Type B pancreatic cell (in vitro differentiated cells): Measurements from ENCODE around the gene KLHL11. TPM values are rescaled to one million over a fixed set of nuclear protein-coding genes. Genes with fewer than 3 reads are reported as not detected.

Source experiments
- DNase-seq: peaks from one replicate; pipeline ENCODE4 v3.0.0; 2021; ENCODE audit warnings: mixed read lengths; ENCODE audit not compliant: unreplicated experiment; ENCODE audit errors: extremely low spot score
- H3K27ac Mint-ChIP-seq: 2 replicates; pipeline ENCODE4 v1.8.0; 2021; ENCODE audit warnings: mild to moderate bottlenecking, mixed read lengths
- H3K27me3 Mint-ChIP-seq: 2 replicates; pipeline ENCODE4 v1.8.0; 2021; ENCODE audit warnings: mixed read lengths
- H3K36me3 Mint-ChIP-seq: 2 replicates; pipeline ENCODE4 v1.8.0; 2021; ENCODE audit warnings: mixed read lengths
- H3K4me1 Mint-ChIP-seq: one replicate; pipeline ENCODE4 v1.8.0; 2021; ENCODE audit warnings: mixed read lengths; ENCODE audit not compliant: unreplicated experiment
- H3K4me3 Mint-ChIP-seq: 2 replicates; pipeline ENCODE4 v1.8.0; 2021; ENCODE audit warnings: mild to moderate bottlenecking, mixed read lengths
- H3K9me3 Mint-ChIP-seq: 2 replicates; pipeline ENCODE4 v1.8.0; 2021; ENCODE audit warnings: mixed read lengths
- total RNA-seq: library from RNA; stranded (reverse); gene quantifications from 2 replicates; pipeline ENCODE4 v1.2.1, GENCODE V29; 2021; ENCODE audit warnings: low replicate concordance
- TF ChIP-seq, protein P1 (sequence below): fragments of 200-600 bp; sonication (generic); conservative IDR thresholded peaks from 2 replicates; pipeline ENCODE4 v1.5.0; 2021; ENCODE audit warnings: antibody characterized with exemption, mild to moderate bottlenecking

Gene KLHL11
- total RNA-seq, 1 donor from 2014 or later: 20.6 TPM

DNA sequence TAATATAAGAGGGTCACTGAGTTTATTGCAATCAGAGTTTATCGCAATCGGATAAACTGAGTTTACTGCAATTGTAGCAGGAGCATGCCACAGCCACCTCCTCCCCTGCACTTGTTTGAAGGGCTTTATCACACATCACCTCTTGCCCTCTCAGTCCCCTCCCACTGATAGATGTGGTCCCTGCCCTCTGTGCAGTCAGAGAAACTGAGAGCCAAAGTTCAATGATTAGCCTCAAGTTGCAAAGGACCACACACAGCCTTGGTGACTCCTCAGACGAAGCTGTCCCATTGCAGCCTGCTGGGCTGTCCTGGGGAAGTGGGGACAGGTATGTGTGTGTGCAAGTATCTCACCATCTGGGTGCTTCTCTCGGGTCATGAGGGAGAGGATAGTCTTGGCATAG is 39.9 kb upstream of the KLHL11 start:
- H3K4me1 Mint-ChIP-seq: peaks cover 4% of the 10 kb centered on the region

GRCh38 chr17:41904242-41904841 is 39.1 kb upstream of the KLHL11 start:
- DNase-seq: no peak
- H3K9me3 Mint-ChIP-seq: no peaks in the 10 kb centered on the region
- peaks cover 32% of the 10 kb centered on the region for H3K36me3 Mint-ChIP-seq
- H3K4me1 Mint-ChIP-seq: peaks cover 4% of the 10 kb centered on the region
- H3K4me3 Mint-ChIP-seq: no peak overlapping the region
- TF ChIP-seq, protein P1, sequence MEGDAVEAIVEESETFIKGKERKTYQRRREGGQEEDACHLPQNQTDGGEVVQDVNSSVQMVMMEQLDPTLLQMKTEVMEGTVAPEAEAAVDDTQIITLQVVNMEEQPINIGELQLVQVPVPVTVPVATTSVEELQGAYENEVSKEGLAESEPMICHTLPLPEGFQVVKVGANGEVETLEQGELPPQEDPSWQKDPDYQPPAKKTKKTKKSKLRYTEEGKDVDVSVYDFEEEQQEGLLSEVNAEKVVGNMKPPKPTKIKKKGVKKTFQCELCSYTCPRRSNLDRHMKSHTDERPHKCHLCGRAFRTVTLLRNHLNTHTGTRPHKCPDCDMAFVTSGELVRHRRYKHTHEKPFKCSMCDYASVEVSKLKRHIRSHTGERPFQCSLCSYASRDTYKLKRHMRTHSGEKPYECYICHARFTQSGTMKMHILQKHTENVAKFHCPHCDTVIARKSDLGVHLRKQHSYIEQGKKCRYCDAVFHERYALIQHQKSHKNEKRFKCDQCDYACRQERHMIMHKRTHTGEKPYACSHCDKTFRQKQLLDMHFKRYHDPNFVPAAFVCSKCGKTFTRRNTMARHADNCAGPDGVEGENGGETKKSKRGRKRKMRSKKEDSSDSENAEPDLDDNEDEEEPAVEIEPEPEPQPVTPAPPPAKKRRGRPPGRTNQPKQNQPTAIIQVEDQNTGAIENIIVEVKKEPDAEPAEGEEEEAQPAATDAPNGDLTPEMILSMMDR: no peak
- H3K27me3 Mint-ChIP-seq: no peaks in the 10 kb centered on the region
- H3K27ac Mint-ChIP-seq: no peak overlapping the region

More for the DNA sequence above, 39.9 kb upstream of the KLHL11 start:
- no peak overlapping the region for H3K27ac Mint-ChIP-seq
- TF ChIP-seq, protein P1: no peak
- DNase-seq: no peak
- H3K9me3 Mint-ChIP-seq: no peaks in the 10 kb centered on the region
- no peak overlapping the region for H3K4me3 Mint-ChIP-seq
- peaks cover 31% of the 10 kb centered on the region for H3K36me3 Mint-ChIP-seq
- H3K27me3 Mint-ChIP-seq: no peaks in the 10 kb centered on the region

GRCh38 chr17:41901646-41902045 is 36.4 kb upstream of the KLHL11 start:
- DNase-seq: no peak
- H3K27me3 Mint-ChIP-seq: no peaks in the 10 kb centered on the region
- no peak overlapping the region for H3K27ac Mint-ChIP-seq
- no peak overlapping the region for H3K4me3 Mint-ChIP-seq
- TF ChIP-seq, protein P1: no peak
- peaks cover 26% of the 10 kb centered on the region for H3K36me3 Mint-ChIP-seq
- peaks cover under 1% of the 10 kb centered on the region for H3K4me1 Mint-ChIP-seq
- H3K9me3 Mint-ChIP-seq: no peaks in the 10 kb centered on the region

- Mint-ChIP-seq H3K36me3 (peaks cover 27% of the 10 kb centered on the region), H3K4me1 (peaks cover 20% of the 10 kb centered on the region), H3K27me3 (no peaks in the 10 kb centered on the region), H3K4me3 (no peak overlapping the region), H3K9me3 (no peaks in the 10 kb centered on the region), H3K27ac (no peak overlapping the region)
- DNase-seq: no peak
- TF ChIP-seq, protein P1: no peak
These were observed 31.5 kb upstream of the KLHL11 start for GRCh38 chr17:41896726-41897125.

DNA sequence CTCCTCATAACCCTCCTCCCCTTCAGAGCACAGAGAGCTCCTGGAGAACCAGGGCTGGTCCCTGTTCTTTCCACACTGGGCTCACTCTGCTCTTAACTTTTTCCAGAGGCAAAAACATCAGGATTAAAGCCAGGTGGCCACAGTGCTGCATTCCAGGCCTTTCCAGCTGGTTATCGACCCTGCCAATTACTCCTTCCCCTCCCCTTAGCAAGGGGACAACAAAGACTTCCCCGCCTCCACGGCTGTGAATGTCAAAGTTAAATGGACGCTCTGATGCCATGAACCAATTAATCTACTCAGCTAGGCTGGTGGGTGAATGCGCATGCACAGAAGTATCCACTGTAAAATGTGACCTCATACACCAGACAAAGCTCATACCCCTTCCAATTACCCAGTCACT is 30.4 kb upstream of the KLHL11 start:
- Mint-ChIP-seq H3K27me3 (no peaks in the 10 kb centered on the region), H3K4me3 (peak overlapping the region; percentile 28), H3K36me3 (peaks cover 20% of the 10 kb centered on the region), H3K27ac (peak overlapping the region; percentile 59), H3K4me1 (peaks cover 20% of the 10 kb centered on the region), H3K9me3 (no peaks in the 10 kb centered on the region)
- no peak for DNase-seq
- TF ChIP-seq, protein P1: no peak
